SU-DHL-6 (cell line): ENCODE measurements around the gene DCHS2.

Experiments used
- CTCF ChIP-seq: fragments of 200-600 bp; sonication (generic); IDR thresholded peaks from one replicate; pipeline ENCODE4 v1.5.1; 2017; ENCODE audit warnings: antibody characterized with exemption, mild to moderate bottlenecking, low read length, moderate library complexity; ENCODE audit not compliant: insufficient read depth, poor library complexity, severe bottlenecking
- EZH2phosphoT487 ChIP-seq: fragments of 200-600 bp; sonication (generic), shearing (Covaris generic); conservative IDR thresholded peaks from 2 replicates; pipeline ENCODE4 v1.6.1; 2018; ENCODE audit warnings: mild to moderate bottlenecking, antibody characterized with exemption, low read length, moderate library complexity, mixed read lengths

DNA sequence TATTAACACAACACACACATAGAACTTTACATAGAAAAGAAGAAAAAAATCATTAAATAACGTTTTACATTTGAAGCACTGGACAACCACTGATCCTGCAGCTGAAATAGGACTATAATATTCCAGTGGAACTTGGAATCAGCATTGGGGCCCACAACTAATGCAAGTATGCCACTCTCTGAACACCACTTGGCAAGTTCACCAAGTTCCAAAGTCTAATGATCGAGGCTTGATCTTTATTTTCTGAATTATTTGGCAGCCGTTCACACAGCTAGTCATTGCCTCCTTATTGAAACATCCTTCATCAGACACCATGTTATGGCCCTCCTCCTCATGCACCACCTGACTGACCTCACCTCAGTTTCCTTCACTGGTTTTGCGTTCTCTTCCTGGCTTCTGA lies 107.6 kb downstream of the DCHS2 start:
- TF ChIP-seq CTCF (no peak), EZH2phosphoT487 (no peak)
